GM12872 (cell line): Measurements from ENCODE around the gene PDE6G.

Experiments
- TF ChIP-seq, protein P1 (sequence below): IDR thresholded peaks from 3 replicates; pipeline ENCODE4 v1.5.1; 2011; ENCODE audit warnings: low read depth, mild to moderate bottlenecking, low read length, moderate library complexity; ENCODE audit not compliant: insufficient read depth

The PDE6G gene

GRCh38 chr17:81656118-81656743 lies at the start of gene PDE6G:
Gene PDE6G (minus strand): TSS chr17:81656542. CDS start chr17:81653305, 3,237 bp downstream.
- TF ChIP-seq, protein P1, sequence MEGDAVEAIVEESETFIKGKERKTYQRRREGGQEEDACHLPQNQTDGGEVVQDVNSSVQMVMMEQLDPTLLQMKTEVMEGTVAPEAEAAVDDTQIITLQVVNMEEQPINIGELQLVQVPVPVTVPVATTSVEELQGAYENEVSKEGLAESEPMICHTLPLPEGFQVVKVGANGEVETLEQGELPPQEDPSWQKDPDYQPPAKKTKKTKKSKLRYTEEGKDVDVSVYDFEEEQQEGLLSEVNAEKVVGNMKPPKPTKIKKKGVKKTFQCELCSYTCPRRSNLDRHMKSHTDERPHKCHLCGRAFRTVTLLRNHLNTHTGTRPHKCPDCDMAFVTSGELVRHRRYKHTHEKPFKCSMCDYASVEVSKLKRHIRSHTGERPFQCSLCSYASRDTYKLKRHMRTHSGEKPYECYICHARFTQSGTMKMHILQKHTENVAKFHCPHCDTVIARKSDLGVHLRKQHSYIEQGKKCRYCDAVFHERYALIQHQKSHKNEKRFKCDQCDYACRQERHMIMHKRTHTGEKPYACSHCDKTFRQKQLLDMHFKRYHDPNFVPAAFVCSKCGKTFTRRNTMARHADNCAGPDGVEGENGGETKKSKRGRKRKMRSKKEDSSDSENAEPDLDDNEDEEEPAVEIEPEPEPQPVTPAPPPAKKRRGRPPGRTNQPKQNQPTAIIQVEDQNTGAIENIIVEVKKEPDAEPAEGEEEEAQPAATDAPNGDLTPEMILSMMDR: no peak

DNA sequence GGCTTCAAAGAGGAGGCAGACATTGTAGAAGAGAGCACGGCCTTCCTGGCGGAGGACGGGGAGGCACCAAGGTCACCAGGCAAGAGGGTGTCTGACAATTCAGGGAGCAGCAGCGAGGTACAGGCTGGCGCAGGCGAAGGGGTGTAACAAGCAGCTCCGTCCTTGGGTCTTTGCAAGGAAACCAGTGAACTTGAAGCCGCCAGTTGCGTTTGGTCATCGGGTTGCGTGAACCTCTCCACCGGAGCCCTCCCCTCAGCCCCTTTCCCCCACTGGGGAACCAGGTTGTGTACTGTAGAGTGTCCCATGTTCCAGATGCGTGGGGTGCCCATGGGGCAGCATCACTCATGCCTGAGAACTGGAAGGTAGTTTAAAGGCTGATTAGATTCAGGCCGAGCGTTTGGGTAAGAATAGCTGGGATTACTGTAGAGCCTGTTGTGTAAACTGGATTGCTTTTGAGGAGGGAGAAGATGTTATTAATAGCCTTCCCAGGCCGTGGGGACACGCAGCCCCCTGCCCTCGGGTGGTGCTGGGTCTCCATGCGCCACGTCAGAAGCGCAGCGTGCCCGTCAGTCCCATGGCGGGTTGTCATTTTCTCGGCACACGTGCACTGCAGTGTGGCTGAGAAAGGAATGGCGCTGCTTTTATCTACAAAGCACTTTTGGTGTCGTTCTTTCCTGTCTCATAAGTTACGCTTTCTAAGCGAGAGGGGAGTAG lies 49.3 kb upstream of the PDE6G start:
- TF ChIP-seq, protein P1: no peak

DNA sequence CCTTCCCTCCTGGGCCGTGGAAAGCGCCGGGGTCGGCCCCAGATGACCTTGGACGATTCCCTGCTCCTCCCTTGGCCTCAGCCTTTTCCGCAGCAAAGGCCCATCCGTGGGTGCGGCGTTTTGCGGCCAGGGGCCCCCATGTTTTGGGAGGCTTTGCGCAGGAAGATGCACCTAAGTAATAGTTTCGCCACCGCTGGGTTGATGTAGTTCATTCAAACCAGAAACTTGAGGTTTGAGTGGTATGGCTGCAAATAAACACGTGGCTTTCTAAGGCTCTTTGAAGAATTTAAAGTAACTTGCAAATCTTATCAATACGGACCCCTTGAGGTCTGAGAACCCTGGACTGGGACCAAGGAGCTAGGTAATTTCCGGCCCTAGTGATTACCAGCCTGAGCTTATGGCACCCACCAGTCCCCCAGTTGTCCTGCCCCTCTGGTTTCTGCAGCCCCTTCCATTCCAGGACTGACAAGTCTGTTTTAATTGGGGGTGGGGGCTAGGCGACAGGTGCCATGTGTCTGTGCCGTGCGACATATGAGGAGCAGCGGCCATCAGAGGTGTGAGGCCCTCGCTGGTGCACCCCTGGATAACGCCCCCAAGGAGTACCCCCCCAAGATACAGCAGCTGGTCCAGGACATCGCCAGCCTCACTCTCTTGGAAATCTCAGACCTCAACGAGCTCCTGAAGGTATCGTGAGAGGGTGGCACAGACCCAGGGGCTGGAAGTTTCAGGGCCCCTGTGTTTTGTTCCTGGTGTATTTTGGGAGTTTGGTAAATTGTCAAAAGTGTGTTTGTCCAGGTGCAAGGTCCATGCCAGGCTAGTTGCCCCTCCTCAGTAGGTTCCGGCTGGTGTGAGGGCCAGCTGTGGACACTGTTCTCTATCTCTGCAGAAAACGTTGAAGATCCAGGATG lies 47.7 kb upstream of the PDE6G start:
- TF ChIP-seq, protein P1: no peak

GRCh38 chr17:81702934-81703746 lies 46.8 kb upstream of the PDE6G start, which contains the start of gene MRPL12:
Gene MRPL12 (plus strand): TSS chr17:81703367. CDS start chr17:81703502, 135 bp downstream.
- TF ChIP-seq, protein P1: no peak

DNA sequence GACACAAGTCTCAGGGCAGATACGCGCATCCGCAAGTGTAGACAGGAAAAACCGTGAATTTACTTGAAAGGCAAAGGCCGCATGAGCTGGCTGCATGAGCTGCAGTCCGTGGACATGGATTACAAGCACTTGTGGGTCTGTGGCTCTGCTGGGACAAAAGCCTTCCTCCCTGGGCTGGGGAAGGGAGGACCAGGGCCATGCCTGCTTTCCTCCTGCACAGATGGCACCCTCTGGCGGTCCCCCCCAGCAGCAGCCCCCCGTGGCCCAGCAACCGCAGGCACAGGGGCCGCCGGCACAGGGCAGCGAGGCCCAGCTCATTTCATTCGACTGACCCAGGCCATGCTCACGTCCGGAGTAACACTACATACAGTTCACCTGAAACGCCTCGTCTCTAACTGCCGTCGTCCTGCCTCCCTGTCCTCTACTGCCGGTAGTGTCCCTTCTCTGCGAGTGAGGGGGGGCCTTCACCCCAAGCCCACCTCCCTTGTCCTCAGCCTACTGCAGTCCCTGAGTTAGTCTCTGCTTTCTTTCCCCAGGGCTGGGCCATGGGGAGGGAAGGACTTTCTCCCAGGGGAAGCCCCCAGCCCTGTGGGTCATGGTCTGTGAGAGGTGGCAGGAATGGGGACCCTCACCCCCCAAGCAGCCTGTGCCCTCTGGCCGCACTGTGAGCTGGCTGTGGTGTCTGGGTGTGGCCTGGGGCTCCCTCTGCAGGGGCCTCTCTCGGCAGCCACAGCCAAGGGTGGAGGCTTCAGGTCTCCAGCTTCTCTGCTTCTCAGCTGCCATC lies 45.1 kb upstream of the PDE6G start:
- TF ChIP-seq, protein P1: no peak

- TF ChIP-seq, protein P1: no peak
Observed at GRCh38 chr17:81700353-81701287, 44.3 kb upstream of the PDE6G start.
